Mammary epithelial cell (primary cell): ENCODE measurements around the gene ZNF385B.

Experiments
- CTCF ChIP-seq, 2 donors: IDR thresholded peaks in 1 of 2; conservative IDR thresholded peaks in 1 of 2; 2 replicates each; pipeline ENCODE4 v1.5.1; 2011 to 2012; ENCODE audit warnings: inconsistent platforms in 2 of 2, low read length in 2 of 2, mild to moderate bottlenecking in 2 of 2, control low read depth in 1 of 2, low read depth in 1 of 2; ENCODE audit not compliant: insufficient read depth in 1 of 2; ENCODE audit errors: extremely low read depth in 1 of 2
- EZH2 ChIP-seq: IDR thresholded peaks from 2 replicates; pipeline ENCODE4 v1.6.1; 2012; ENCODE audit warnings: low read length, inconsistent platforms, borderline replicate concordance

GRCh38 chr2:179788104-179788503 is 73.3 kb downstream of the ZNF385B start:
- no peak for TF ChIP-seq CTCF (conservative IDR thresholded peaks at IDR 0.05 in 1 of 2, IDR thresholded peaks at IDR 0.05 in 1 of 2; ENCODE audit: extremely low read depth in 1 of 2, insufficient read depth in 1 of 2, low read depth in 1 of 2, low read length in 2 of 2)
- no peak for TF ChIP-seq EZH2
